Neural cell (in vitro differentiated cells): ENCODE measurements around the gene CD99. TPM values are rescaled to one million over a fixed set of nuclear protein-coding genes. Genes with fewer than 3 reads are reported as not detected.

ENCODE experiments used
- H2AFZ ChIP-seq: fragments of 200-600, 300-800 bp; sonication (generic), shearing (Covaris generic); 2 replicates; pipeline ENCODE4 v1.6.0; 2014; ENCODE audit warnings: low read depth, mild to moderate bottlenecking, antibody characterized with exemption, low read length, moderate library complexity
- H3F3A ChIP-seq: fragments of 200-600 bp; shearing (Covaris generic); 2 replicates; pipeline ENCODE4 v1.6.1; 2016; ENCODE audit warnings: mild to moderate bottlenecking, moderate library complexity, mixed read lengths, antibody characterized with exemption, low read length; ENCODE audit not compliant: insufficient read depth, poor library complexity, severe bottlenecking
- H3K27ac ChIP-seq: fragments of 200-600, 300-800 bp; sonication (generic), shearing (Covaris generic); 2 replicates; pipeline ENCODE4 v1.5.1; 2014; ENCODE audit warnings: mild to moderate bottlenecking, low read length, moderate library complexity
- H3K27me3 ChIP-seq: fragments of 300-800, 200-600 bp; sonication (generic), shearing (Covaris generic); 2 replicates; pipeline ENCODE4 v1.6.0; 2014; ENCODE audit warnings: mild to moderate bottlenecking, low read depth, low read length, moderate library complexity; ENCODE audit not compliant: insufficient read depth
- H3K36me3 ChIP-seq: fragments of 300-800, 200-600 bp; sonication (generic), shearing (Covaris generic); 2 replicates; pipeline ENCODE4 v1.5.1; 2014; ENCODE audit warnings: mild to moderate bottlenecking, antibody characterized with exemption, low read length, moderate library complexity; ENCODE audit not compliant: insufficient read depth
- H3K4me2 ChIP-seq: fragments of 300-800, 200-600 bp; sonication (generic), shearing (Covaris generic); 2 replicates; pipeline ENCODE4 v1.6.0; 2014; ENCODE audit warnings: mild to moderate bottlenecking, low read length
- H3K4me3 ChIP-seq: fragments of 300-800, 200-600 bp; sonication (generic), shearing (Covaris generic); 2 replicates; pipeline ENCODE4 v1.5.1; 2014; ENCODE audit warnings: mild to moderate bottlenecking, low read length, moderate library complexity
- H3K79me2 ChIP-seq: fragments of 200-600 bp; shearing (Covaris generic); replicated peaks from 2 replicates; pipeline ENCODE4 v1.6.0; 2014; ENCODE audit warnings: mild to moderate bottlenecking, low read length, moderate library complexity; ENCODE audit not compliant: insufficient read depth
- H3K9ac ChIP-seq: fragments of 300-800, 200-600 bp; sonication (generic), shearing (Covaris generic); 2 replicates; pipeline ENCODE4 v1.6.1; 2016; ENCODE audit warnings: mild to moderate bottlenecking, low read length, mixed read lengths
- H3K9me2 ChIP-seq: fragments of 200-600 bp; shearing (Covaris generic); 2 replicates; pipeline ENCODE4 v1.6.1; 2016; ENCODE audit warnings: mild to moderate bottlenecking, low read length, mixed read lengths; ENCODE audit not compliant: insufficient read depth
- H3K9me3 ChIP-seq: fragments of 200-600, 300-800 bp; sonication (generic), shearing (Covaris generic); 2 replicates; pipeline ENCODE4 v1.6.1; 2016; ENCODE audit warnings: mild to moderate bottlenecking, mixed run types, low read length, moderate library complexity, mixed read lengths
- H4K20me1 ChIP-seq: fragments of 200-600 bp; shearing (Covaris generic); 2 replicates; pipeline ENCODE4 v1.6.1; 2016; ENCODE audit warnings: mild to moderate bottlenecking, mixed run types; ENCODE audit not compliant: insufficient read depth
- EP300 ChIP-seq: fragments of 450-650 bp; conservative IDR thresholded peaks from 2 replicates; pipeline ENCODE4 v1.6.1; 2014; ENCODE audit warnings: antibody characterized with exemption, mild to moderate bottlenecking, moderate library complexity; ENCODE audit not compliant: poor library complexity, severe bottlenecking
- EZH2 ChIP-seq: fragments of 200-600, 300-800 bp; shearing (Covaris generic), sonication (generic); IDR thresholded peaks from 2 replicates; pipeline ENCODE4 v1.6.1; 2014; ENCODE audit warnings: antibody characterized with exemption, low read length, borderline replicate concordance, mild to moderate bottlenecking; ENCODE audit not compliant: insufficient read depth, poor library complexity, severe bottlenecking
- MXI1 ChIP-seq: fragments of 450-650 bp; conservative IDR thresholded peaks from 2 replicates; pipeline ENCODE4 v1.6.1; 2014; ENCODE audit warnings: antibody characterized with exemption, mild to moderate bottlenecking; ENCODE audit not compliant: poor library complexity, severe bottlenecking
- POLR2AphosphoS5 ChIP-seq: IDR thresholded peaks from 2 replicates; pipeline ENCODE4 v1.6.1; 2012
- RAD21 ChIP-seq: fragments of 450-650 bp; conservative IDR thresholded peaks from 2 replicates; pipeline ENCODE4 v1.6.1; 2014; ENCODE audit warnings: antibody characterized with exemption, mild to moderate bottlenecking, moderate library complexity
- SMC3 ChIP-seq: fragments of 450-650 bp; conservative IDR thresholded peaks from 2 replicates; pipeline ENCODE4 v1.6.1; 2014; ENCODE audit warnings: antibody characterized with exemption, mild to moderate bottlenecking, moderate library complexity; ENCODE audit not compliant: poor library complexity
- TAF1 ChIP-seq: IDR thresholded peaks from 2 replicates; pipeline ENCODE4 v1.6.1; 2012; ENCODE audit warnings: low read depth
- polyA plus RNA-seq: library from polyadenylated mRNA; depleted of rRNA; stranded (reverse); fragments of >200 nt; gene quantifications from 2 replicates; pipeline ENCODE4 v1.2.3, GENCODE V29; 2014
- TF ChIP-seq, protein P1 (sequence below): fragments of 450-650 bp; IDR thresholded peaks from 2 replicates; pipeline ENCODE4 v1.5.1; 2014; ENCODE audit warnings: antibody characterized with exemption, mild to moderate bottlenecking, moderate library complexity; ENCODE audit not compliant: poor library complexity, severe bottlenecking
- TF ChIP-seq, protein P2 (sequence below): IDR thresholded peaks from 2 replicates; pipeline ENCODE4 v1.6.1; 2012; ENCODE audit warnings: borderline replicate concordance

CD99 gene
- polyA plus RNA-seq, 1 donor from 2014 or later, result 6.6 TPM

DNA sequence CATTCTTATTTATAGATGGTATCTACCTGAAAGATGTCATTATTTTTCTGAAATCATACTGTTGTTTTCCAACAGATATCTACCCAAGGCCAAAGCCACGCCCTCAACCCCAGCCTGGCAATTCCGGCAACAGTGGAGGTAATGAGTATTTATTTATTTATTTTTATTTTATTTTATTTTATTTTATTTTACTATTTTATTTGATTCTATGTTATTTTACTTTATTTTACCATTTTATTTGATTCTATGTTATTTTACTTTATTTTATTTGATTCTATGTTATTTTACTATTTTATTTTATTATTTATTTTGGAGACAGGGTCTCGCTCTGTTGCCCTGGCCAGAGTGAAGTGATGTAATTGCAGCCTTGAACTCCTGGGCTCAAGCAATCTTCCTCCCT lies 98.5 kb downstream of the CD99 start:
- no peak overlapping the region for H3K4me3 ChIP-seq
- H3K9me3 ChIP-seq, result no peaks in the 10 kb centered on the region
- H3K4me2 ChIP-seq, result no peak overlapping the region
- no peaks in the 10 kb centered on the region for H3F3A ChIP-seq
- H3K27me3 ChIP-seq, result no peaks in the 10 kb centered on the region
- H3K9me2 ChIP-seq, result no peaks in the 10 kb centered on the region
- H3K36me3 ChIP-seq, result no peaks in the 10 kb centered on the region
- TF ChIP-seq EZH2 (no peak), RAD21 (no peak), MXI1 (no peak), POLR2AphosphoS5 (no peak), EP300 (no peak), SMC3 (no peak), TAF1 (no peak)
- TF ChIP-seq, protein P1, sequence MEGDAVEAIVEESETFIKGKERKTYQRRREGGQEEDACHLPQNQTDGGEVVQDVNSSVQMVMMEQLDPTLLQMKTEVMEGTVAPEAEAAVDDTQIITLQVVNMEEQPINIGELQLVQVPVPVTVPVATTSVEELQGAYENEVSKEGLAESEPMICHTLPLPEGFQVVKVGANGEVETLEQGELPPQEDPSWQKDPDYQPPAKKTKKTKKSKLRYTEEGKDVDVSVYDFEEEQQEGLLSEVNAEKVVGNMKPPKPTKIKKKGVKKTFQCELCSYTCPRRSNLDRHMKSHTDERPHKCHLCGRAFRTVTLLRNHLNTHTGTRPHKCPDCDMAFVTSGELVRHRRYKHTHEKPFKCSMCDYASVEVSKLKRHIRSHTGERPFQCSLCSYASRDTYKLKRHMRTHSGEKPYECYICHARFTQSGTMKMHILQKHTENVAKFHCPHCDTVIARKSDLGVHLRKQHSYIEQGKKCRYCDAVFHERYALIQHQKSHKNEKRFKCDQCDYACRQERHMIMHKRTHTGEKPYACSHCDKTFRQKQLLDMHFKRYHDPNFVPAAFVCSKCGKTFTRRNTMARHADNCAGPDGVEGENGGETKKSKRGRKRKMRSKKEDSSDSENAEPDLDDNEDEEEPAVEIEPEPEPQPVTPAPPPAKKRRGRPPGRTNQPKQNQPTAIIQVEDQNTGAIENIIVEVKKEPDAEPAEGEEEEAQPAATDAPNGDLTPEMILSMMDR, result no peak
- TF ChIP-seq, protein P2, sequence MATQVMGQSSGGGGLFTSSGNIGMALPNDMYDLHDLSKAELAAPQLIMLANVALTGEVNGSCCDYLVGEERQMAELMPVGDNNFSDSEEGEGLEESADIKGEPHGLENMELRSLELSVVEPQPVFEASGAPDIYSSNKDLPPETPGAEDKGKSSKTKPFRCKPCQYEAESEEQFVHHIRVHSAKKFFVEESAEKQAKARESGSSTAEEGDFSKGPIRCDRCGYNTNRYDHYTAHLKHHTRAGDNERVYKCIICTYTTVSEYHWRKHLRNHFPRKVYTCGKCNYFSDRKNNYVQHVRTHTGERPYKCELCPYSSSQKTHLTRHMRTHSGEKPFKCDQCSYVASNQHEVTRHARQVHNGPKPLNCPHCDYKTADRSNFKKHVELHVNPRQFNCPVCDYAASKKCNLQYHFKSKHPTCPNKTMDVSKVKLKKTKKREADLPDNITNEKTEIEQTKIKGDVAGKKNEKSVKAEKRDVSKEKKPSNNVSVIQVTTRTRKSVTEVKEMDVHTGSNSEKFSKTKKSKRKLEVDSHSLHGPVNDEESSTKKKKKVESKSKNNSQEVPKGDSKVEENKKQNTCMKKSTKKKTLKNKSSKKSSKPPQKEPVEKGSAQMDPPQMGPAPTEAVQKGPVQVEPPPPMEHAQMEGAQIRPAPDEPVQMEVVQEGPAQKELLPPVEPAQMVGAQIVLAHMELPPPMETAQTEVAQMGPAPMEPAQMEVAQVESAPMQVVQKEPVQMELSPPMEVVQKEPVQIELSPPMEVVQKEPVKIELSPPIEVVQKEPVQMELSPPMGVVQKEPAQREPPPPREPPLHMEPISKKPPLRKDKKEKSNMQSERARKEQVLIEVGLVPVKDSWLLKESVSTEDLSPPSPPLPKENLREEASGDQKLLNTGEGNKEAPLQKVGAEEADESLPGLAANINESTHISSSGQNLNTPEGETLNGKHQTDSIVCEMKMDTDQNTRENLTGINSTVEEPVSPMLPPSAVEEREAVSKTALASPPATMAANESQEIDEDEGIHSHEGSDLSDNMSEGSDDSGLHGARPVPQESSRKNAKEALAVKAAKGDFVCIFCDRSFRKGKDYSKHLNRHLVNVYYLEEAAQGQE, result no peak
- H2AFZ ChIP-seq, result no peak overlapping the region
- no peaks in the 10 kb centered on the region for H3K79me2 ChIP-seq
- no peak overlapping the region for H3K27ac ChIP-seq
- H4K20me1 ChIP-seq, result no peaks in the 10 kb centered on the region
- no peak overlapping the region for H3K9ac ChIP-seq

Other genes with a start within 250 kb of the CD99 start
- gene DHRSX, start 190.3 kb upstream of the CD99 start, polyA plus RNA-seq, result 15.7 and 20.9 TPM in 2 replicates
- 43.2 and 49.6 TPM in 2 replicates for gene ZBED1, start 190.3 kb upstream of the CD99 start, polyA plus RNA-seq
- 0.37 and 0.42 TPM in 2 replicates for gene XG, start 60.7 kb downstream of the CD99 start, polyA plus RNA-seq
- 4.2 and 6.3 TPM in 2 replicates for gene GYG2, start 137.6 kb downstream of the CD99 start, polyA plus RNA-seq
- 4.7 and 5.1 TPM in 2 replicates for gene ARSD, start 238.0 kb downstream of the CD99 start, polyA plus RNA-seq